SK-N-SH treated with all-trans-retinoic acid at 6 μM for 48 hours (cell line): ENCODE data around the gene PCSK5.
"Not testable (repeated sequence)": the region's sequence is repeated elsewhere in the genome, so short reads cannot be mapped to it uniquely, and the experiment has no call there.

ENCODE experiments used
- ATAC-seq: fragments of 200-7000 bp; cut with Tn5 transposase; 3 replicates; pipeline ENCODE4 v1.9.1; 2020; ENCODE audit warnings: mild to moderate bottlenecking, moderate library complexity
- ARNTL ChIP-seq: fragments of 450-650 bp; formaldehyde crosslinking; IDR thresholded peaks from 2 replicates; pipeline ENCODE4 v1.5.0; 2020; ENCODE audit warnings: low read depth, mild to moderate bottlenecking, moderate library complexity, borderline replicate concordance
- BACH2 ChIP-seq: fragments of 250-450 bp; sonication (Bioruptor Pico); IDR thresholded peaks from 2 replicates; pipeline ENCODE4 v1.9.0; 2021; ENCODE audit warnings: mild to moderate bottlenecking, borderline replicate concordance
- CSDC2 ChIP-seq: fragments of 250-450 bp; sonication (Bioruptor Pico); IDR thresholded peaks from 2 replicates; pipeline ENCODE4 v1.5.0; 2020; ENCODE audit warnings: mild to moderate bottlenecking, moderate library complexity
- GLIS3 ChIP-seq: fragments of 250-450 bp; sonication (Bioruptor Pico); IDR thresholded peaks from 2 replicates; pipeline ENCODE4 v1.5.0; 2020; ENCODE audit warnings: mild to moderate bottlenecking, moderate library complexity
- ISL1 ChIP-seq: fragments of 250-450 bp; sonication (Bioruptor Pico); IDR thresholded peaks from 2 replicates; pipeline ENCODE4 v2.1.2; 2022; ENCODE audit warnings: mild to moderate bottlenecking, moderate library complexity
- OSR1 ChIP-seq: fragments of 250-450 bp; sonication (Bioruptor Pico); IDR thresholded peaks from 2 replicates; pipeline ENCODE4 v1.8.0; 2022; ENCODE audit warnings: moderate library complexity, mild to moderate bottlenecking, inconsistent platforms
- PPARA ChIP-seq: fragments of 250-450 bp; sonication (Bioruptor Pico); IDR thresholded peaks from 2 replicates; pipeline ENCODE4 v1.5.0; 2020; ENCODE audit warnings: mild to moderate bottlenecking, borderline replicate concordance
- RARB ChIP-seq: fragments of 250-450 bp; sonication (Bioruptor Pico); IDR thresholded peaks from 2 replicates; pipeline ENCODE4 v1.8.0; 2021; ENCODE audit warnings: mild to moderate bottlenecking, moderate library complexity
- SNAI2 ChIP-seq: fragments of 250-450 bp; sonication (Bioruptor Pico); IDR thresholded peaks from 2 replicates; pipeline ENCODE4 v1.5.0; 2020; ENCODE audit warnings: mild to moderate bottlenecking, moderate library complexity
- TCF4 ChIP-seq: fragments of 250-450 bp; sonication (Bioruptor Pico); IDR thresholded peaks from 2 replicates; pipeline ENCODE4 v1.8.0; 2021; ENCODE audit warnings: mild to moderate bottlenecking, moderate library complexity, borderline replicate concordance
- TOX ChIP-seq: fragments of 250-450 bp; sonication (Bioruptor Pico); IDR thresholded peaks from 2 replicates; pipeline ENCODE4 v1.8.0; 2021; ENCODE audit warnings: mild to moderate bottlenecking, moderate library complexity, borderline replicate concordance
- ZC3H10 ChIP-seq: fragments of 250-450 bp; sonication (Bioruptor Pico); IDR thresholded peaks from 2 replicates; pipeline ENCODE4 v1.5.1; 2021; ENCODE audit warnings: mild to moderate bottlenecking, moderate library complexity
- ZFP3 ChIP-seq: fragments of 250-450 bp; sonication (Bioruptor Pico); IDR thresholded peaks from 2 replicates; pipeline ENCODE4 v1.5.0; 2020; ENCODE audit warnings: mild to moderate bottlenecking, moderate library complexity
- ZFP30 ChIP-seq: fragments of 450-650 bp; formaldehyde crosslinking; IDR thresholded peaks from 2 replicates; pipeline ENCODE4 v1.5.0; 2022; ENCODE audit warnings: mild to moderate bottlenecking, moderate library complexity
- ZNF565 ChIP-seq: fragments of 450-650 bp; formaldehyde crosslinking; conservative IDR thresholded peaks from 2 replicates; pipeline ENCODE4 v1.5.0; 2020; ENCODE audit warnings: low read depth, mild to moderate bottlenecking, moderate library complexity
- ZNF70 ChIP-seq: fragments of 450-650 bp; formaldehyde crosslinking; IDR thresholded peaks from 2 replicates; pipeline ENCODE4 v1.5.0; 2020; ENCODE audit warnings: mild to moderate bottlenecking, moderate library complexity
- ZNF8 ChIP-seq: fragments of 450-650 bp; formaldehyde crosslinking; IDR thresholded peaks from 2 replicates; pipeline ENCODE4 v1.5.0; 2020; ENCODE audit warnings: mild to moderate bottlenecking, moderate library complexity
- TF ChIP-seq, protein P1 (sequence below): fragments of 250-450 bp; sonication (Bioruptor Pico); IDR thresholded peaks from 2 replicates; pipeline ENCODE4 v1.5.0; 2020; ENCODE audit warnings: mild to moderate bottlenecking, moderate library complexity
- TF ChIP-seq, protein P2 (sequence below): fragments of 250-450 bp; sonication (Bioruptor Pico); IDR thresholded peaks from 2 replicates; pipeline ENCODE4 v1.5.1; 2021; ENCODE audit warnings: mild to moderate bottlenecking, moderate library complexity
- TF ChIP-seq, protein P3 (sequence below): fragments of 250-450 bp; sonication (Bioruptor Pico); IDR thresholded peaks from 2 replicates; pipeline ENCODE4 v1.5.1; 2020; ENCODE audit warnings: low read depth, mild to moderate bottlenecking, moderate library complexity
- TF ChIP-seq, protein P4 (sequence below): fragments of 250-450 bp; sonication (Bioruptor Pico); IDR thresholded peaks from 2 replicates; pipeline ENCODE4 v1.8.0; 2021; ENCODE audit warnings: low read depth, mild to moderate bottlenecking, moderate library complexity, borderline replicate concordance

The PCSK5 gene

DNA sequence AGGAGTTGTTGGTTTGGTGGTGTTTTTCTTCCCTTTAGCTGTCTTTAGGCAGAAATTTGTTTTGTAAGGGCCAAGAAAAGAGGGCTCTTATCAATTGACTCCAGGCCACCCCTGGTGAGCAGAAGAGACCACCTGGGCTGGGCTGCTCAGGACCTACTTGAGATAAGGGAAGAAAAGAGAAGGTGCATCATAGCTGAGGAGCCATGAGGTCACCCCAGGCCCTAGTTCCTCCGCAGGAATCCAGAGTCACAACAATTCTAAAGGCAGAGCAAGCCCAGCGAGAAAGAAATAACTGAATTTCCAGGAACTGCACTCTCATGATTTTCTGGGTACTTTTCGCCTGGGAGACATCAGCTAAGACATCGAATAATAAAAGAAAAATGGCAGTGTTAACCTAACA lies 468.9 kb downstream of the PCSK5 start:
- no peak for ATAC-seq
- TF ChIP-seq, protein P1, sequence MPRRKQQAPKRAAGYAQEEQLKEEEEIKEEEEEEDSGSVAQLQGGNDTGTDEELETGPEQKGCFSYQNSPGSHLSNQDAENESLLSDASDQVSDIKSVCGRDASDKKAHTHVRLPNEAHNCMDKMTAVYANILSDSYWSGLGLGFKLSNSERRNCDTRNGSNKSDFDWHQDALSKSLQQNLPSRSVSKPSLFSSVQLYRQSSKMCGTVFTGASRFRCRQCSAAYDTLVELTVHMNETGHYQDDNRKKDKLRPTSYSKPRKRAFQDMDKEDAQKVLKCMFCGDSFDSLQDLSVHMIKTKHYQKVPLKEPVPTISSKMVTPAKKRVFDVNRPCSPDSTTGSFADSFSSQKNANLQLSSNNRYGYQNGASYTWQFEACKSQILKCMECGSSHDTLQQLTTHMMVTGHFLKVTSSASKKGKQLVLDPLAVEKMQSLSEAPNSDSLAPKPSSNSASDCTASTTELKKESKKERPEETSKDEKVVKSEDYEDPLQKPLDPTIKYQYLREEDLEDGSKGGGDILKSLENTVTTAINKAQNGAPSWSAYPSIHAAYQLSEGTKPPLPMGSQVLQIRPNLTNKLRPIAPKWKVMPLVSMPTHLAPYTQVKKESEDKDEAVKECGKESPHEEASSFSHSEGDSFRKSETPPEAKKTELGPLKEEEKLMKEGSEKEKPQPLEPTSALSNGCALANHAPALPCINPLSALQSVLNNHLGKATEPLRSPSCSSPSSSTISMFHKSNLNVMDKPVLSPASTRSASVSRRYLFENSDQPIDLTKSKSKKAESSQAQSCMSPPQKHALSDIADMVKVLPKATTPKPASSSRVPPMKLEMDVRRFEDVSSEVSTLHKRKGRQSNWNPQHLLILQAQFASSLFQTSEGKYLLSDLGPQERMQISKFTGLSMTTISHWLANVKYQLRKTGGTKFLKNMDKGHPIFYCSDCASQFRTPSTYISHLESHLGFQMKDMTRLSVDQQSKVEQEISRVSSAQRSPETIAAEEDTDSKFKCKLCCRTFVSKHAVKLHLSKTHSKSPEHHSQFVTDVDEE (CRISPR knock-in tag) = no peak
- TF ChIP-seq PPARA (CRISPR knock-in tag) (no peak), ZNF565 (CRISPR knock-in tag) (no peak), ZFP3 (no peak), ZFP30 (CRISPR knock-in tag) (no peak), CSDC2 (CRISPR knock-in tag) (no peak), ZC3H10 (CRISPR knock-in tag) (no peak), GLIS3 (CRISPR knock-in tag) (no peak), ZNF8 (CRISPR knock-in tag) (no peak)
- TF ChIP-seq, protein P2, sequence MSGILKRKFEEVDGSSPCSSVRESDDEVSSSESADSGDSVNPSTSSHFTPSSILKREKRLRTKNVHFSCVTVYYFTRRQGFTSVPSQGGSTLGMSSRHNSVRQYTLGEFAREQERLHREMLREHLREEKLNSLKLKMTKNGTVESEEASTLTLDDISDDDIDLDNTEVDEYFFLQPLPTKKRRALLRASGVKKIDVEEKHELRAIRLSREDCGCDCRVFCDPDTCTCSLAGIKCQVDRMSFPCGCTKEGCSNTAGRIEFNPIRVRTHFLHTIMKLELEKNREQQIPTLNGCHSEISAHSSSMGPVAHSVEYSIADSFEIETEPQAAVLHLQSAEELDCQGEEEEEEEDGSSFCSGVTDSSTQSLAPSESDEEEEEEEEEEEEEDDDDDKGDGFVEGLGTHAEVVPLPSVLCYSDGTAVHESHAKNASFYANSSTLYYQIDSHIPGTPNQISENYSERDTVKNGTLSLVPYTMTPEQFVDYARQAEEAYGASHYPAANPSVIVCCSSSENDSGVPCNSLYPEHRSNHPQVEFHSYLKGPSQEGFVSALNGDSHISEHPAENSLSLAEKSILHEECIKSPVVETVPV (CRISPR knock-in tag) = no peak
- TF ChIP-seq, protein P3, sequence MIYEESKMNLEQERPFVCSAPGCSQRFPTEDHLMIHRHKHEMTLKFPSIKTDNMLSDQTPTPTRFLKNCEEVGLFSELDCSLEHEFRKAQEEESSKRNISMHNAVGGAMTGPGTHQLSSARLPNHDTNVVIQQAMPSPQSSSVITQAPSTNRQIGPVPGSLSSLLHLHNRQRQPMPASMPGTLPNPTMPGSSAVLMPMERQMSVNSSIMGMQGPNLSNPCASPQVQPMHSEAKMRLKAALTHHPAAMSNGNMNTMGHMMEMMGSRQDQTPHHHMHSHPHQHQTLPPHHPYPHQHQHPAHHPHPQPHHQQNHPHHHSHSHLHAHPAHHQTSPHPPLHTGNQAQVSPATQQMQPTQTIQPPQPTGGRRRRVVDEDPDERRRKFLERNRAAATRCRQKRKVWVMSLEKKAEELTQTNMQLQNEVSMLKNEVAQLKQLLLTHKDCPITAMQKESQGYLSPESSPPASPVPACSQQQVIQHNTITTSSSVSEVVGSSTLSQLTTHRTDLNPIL (CRISPR knock-in tag) = no peak
- TF ChIP-seq, protein P4, sequence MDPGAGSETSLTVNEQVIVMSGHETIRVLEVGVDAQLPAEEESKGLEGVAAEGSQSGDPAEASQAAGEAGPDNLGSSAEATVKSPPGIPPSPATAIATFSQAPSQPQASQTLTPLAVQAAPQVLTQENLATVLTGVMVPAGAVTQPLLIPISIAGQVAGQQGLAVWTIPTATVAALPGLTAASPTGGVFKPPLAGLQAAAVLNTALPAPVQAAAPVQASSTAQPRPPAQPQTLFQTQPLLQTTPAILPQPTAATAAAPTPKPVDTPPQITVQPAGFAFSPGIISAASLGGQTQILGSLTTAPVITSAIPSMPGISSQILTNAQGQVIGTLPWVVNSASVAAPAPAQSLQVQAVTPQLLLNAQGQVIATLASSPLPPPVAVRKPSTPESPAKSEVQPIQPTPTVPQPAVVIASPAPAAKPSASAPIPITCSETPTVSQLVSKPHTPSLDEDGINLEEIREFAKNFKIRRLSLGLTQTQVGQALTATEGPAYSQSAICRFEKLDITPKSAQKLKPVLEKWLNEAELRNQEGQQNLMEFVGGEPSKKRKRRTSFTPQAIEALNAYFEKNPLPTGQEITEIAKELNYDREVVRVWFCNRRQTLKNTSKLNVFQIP (CRISPR knock-in tag) = no peak

DNA sequence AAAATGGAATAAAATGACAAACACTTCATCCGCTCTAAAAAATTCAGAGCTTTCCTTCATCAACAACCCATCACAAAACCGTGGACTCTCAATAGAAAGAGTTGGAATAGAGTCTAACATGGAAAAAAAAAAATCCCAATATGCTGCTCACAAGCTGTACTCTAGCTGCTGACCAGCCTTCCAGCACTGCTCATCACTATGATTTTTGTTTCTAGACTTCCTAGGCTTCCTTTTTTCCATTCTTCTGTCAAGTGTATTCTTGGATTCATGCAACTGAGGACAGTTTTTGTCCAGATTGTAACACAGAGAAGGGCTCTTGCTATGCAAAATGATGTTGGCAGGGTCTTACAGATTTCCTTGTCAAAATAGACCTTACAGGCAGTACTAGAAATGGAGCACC lies 469.3 kb downstream of the PCSK5 start:
- ATAC-seq = no peak
- TF ChIP-seq ZC3H10 (CRISPR knock-in tag) (no peak), ZNF70 (no peak), OSR1 (CRISPR knock-in tag) (no peak), ISL1 (CRISPR knock-in tag) (no peak), PPARA (CRISPR knock-in tag) (no peak), ZFP30 (CRISPR knock-in tag) (no peak), GLIS3 (CRISPR knock-in tag) (no peak), ARNTL (CRISPR knock-in tag) (no peak), ZNF565 (CRISPR knock-in tag) (no peak), TOX (CRISPR knock-in tag) (no peak), BACH2 (CRISPR knock-in tag) (no peak), RARB (CRISPR knock-in tag) (no peak), SNAI2 (CRISPR knock-in tag) (no peak), TCF4 (no peak)
- TF ChIP-seq, protein P3 (CRISPR knock-in tag) = no peak

DNA sequence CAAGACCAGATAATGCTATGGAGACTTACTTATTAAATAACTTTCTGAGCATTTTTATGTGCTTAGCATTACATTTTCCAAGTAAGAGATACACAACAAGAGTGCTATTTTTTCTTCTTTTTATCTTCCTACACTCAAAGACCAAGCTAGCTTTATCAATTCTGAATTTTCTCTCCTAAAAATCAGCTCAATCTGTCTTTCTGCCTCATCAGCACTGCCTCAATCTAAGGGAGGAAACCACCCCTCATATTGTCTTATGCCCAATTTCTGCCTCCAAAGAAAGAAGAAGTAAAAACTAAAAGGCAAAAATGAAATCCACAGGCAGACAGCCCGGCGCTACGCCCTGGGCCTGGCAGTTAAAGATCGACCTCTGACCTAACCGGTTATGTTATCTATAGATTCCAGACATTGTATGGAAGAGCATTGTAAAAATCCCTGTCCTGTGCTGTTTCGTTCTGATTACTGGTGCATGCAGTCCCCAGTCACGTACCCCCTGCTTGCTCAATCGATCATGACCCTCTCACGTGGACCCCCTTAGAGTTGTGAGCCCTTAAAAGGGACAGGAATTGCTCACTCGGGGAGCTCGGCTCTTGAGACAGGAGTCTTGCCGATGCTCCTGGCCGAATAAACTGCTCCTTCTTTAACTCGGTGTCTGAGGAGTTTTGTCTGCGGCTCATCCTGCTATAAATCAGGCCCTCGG lies 472.0 kb downstream of the PCSK5 start:
- not testable (repeated sequence) for ATAC-seq
